HFFc6 (cell line): ENCODE data around the gene BCAS3. TPM values are rescaled to one million over a fixed set of nuclear protein-coding genes. Genes with fewer than 3 reads are reported as not detected.
"Not testable (repeated sequence)": the region's sequence is repeated elsewhere in the genome, so short reads cannot be mapped to it uniquely, and the experiment has no call there.

ENCODE experiments used
- DNase-seq: peaks from one replicate; pipeline ENCODE4 v3.0.0-alpha.2; 2018
- H3K27ac Mint-ChIP-seq: 2 replicates; pipeline ENCODE4 v1.8.0; 2020; ENCODE audit warnings: mild to moderate bottlenecking, mixed read lengths
- H3K27me3 Mint-ChIP-seq: 2 replicates; pipeline ENCODE4 v1.8.0; 2021; ENCODE audit warnings: mild to moderate bottlenecking, moderate library complexity, mixed read lengths; ENCODE audit not compliant: insufficient read depth
- H3K36me3 Mint-ChIP-seq: 2 replicates; pipeline ENCODE4 v1.8.0; 2021; ENCODE audit warnings: low read depth, mixed read lengths
- H3K4me1 Mint-ChIP-seq: 2 replicates; pipeline ENCODE4 v1.8.0; 2020; ENCODE audit warnings: low read depth, mixed read lengths
- H3K4me3 Mint-ChIP-seq: 2 replicates; pipeline ENCODE4 v1.8.0; 2020; ENCODE audit warnings: mild to moderate bottlenecking, moderate library complexity, mixed read lengths
- H3K9me3 Mint-ChIP-seq: 2 replicates; pipeline ENCODE4 v1.8.0; 2020; ENCODE audit warnings: mild to moderate bottlenecking, mixed read lengths
- total RNA-seq, 6 experiments: library from RNA; stranded (reverse); fragmentation: NEBNext Ultra II Directional; extraction: Animal tissue kit (Norgen Biotek cat#: 25700); gene quantifications; 2 replicates in 1 of 6; 3 replicates in 5 of 6; pipeline ENCODE4 v1.2.3, GENCODE V29; 2021
- TF ChIP-seq, protein P1 (sequence below): fragments of 200-600 bp; sonication (generic); IDR thresholded peaks from 2 replicates; pipeline ENCODE4 v1.5.0; 2021; ENCODE audit warnings: antibody characterized with exemption, mild to moderate bottlenecking

BCAS3 gene
- total RNA-seq, 6 experiments from 2014 or later, result 9.8 to 13.8 (median 12.0) TPM

DNA sequence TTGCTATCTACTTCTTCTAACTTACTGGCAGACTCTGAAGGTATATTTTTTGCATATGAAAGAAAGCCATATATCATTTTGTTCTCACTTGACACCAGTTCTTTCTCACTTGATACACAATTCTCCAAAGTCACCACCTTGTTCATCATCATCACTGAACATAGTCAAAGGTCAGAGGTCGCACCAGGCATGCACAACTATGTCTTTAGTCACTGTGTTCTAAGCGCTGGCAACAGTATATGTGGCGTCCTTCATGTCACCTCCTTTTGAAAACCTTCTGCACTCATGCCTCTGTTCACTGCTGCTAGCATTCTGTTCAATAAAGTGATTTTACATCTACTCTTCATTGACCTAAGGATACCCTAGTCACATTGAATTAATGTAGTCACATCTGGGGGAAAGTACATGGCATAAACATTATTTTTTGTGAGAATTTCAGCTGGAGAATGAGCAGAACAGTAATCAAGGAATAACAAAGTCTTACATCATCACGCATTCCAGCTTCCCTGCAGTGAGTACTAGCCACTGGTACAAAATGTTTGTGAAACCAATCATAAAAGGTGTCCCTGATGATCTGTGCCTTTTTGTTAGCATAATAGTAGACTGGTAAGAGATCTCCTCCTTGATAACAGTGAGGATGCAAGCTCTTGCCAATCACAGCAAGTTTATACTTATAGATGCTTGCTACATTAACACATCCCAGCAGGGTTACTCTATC, 754.1 kb downstream of the BCAS3 start:
- H3K27ac Mint-ChIP-seq, result no peak overlapping the region
- TF ChIP-seq, protein P1, sequence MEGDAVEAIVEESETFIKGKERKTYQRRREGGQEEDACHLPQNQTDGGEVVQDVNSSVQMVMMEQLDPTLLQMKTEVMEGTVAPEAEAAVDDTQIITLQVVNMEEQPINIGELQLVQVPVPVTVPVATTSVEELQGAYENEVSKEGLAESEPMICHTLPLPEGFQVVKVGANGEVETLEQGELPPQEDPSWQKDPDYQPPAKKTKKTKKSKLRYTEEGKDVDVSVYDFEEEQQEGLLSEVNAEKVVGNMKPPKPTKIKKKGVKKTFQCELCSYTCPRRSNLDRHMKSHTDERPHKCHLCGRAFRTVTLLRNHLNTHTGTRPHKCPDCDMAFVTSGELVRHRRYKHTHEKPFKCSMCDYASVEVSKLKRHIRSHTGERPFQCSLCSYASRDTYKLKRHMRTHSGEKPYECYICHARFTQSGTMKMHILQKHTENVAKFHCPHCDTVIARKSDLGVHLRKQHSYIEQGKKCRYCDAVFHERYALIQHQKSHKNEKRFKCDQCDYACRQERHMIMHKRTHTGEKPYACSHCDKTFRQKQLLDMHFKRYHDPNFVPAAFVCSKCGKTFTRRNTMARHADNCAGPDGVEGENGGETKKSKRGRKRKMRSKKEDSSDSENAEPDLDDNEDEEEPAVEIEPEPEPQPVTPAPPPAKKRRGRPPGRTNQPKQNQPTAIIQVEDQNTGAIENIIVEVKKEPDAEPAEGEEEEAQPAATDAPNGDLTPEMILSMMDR, result no peak
- H3K4me1 Mint-ChIP-seq, result peaks cover 25% of the 10 kb centered on the region
- no peak overlapping the region for H3K4me3 Mint-ChIP-seq
- peaks cover 8% of the 10 kb centered on the region for H3K36me3 Mint-ChIP-seq
- DNase-seq, result peak; percentile 72
- peaks cover 8% of the 10 kb centered on the region for H3K27me3 Mint-ChIP-seq
- H3K9me3 Mint-ChIP-seq, result peaks cover 16% of the 10 kb centered on the region

DNA sequence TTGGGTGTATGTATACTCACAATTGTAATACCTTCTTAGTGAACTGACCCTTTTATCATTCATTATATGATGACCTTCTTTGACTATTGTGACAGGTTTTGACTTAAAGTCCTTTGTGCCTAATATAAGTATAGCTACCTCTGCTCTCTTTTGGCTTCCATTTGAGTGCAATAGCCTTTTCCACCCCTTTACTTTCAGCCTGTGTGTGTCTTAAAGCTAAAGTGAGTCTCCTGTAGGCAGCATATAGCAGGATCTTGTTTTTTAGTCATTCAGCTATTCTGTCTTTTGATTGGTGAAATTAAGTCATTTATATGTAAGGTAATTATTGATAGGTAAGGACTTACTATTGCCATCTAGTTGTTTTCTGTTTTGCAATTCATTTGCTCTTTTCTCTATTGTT, 758.6 kb downstream of the BCAS3 start:
- H3K27me3 Mint-ChIP-seq, result peaks cover 24% of the 10 kb centered on the region
- H3K4me1 Mint-ChIP-seq, result peaks cover 10% of the 10 kb centered on the region
- DNase-seq, result no peak
- TF ChIP-seq, protein P1, result no peak
- H3K4me3 Mint-ChIP-seq, result no peak overlapping the region
- H3K27ac Mint-ChIP-seq, result no peak overlapping the region
- peaks cover 17% of the 10 kb centered on the region for H3K36me3 Mint-ChIP-seq
- H3K9me3 Mint-ChIP-seq, result peaks cover 26% of the 10 kb centered on the region

DNA sequence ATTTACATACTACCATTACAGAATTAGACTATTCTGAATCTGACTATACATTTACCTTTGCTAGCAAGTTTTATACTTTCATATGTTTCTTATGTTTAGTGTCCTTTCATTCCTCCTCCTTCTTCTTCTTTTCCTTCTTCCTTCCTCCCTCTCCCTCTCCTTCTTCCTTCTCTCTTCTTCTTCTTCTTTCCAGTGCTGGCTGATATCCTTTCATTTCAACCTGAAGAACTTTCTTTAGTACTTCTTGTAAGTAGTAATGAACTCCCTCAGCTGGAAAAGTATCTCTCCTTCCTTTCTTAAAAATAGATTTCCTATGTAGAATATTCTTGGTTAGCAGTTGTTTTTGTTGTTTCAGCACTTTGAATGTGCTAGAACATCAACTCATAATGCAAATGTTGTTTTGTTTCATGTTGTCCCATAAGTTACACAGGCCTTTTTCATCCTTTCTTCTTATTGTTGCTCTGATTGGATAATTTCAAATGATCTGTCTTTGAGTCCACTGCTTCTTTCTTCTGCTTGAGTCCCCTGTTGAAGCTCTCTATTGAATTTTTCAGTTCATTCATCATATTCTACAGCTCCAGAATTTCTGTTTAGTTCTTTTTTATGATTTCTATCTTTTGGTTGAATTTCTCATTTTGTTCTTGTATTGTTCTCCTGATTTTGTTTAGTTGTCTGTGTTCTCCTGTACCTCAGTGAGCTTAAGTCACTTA, 759.5 kb downstream of the BCAS3 start:
- TF ChIP-seq, protein P1, result no peak
- peaks cover 25% of the 10 kb centered on the region for H3K27me3 Mint-ChIP-seq
- peaks cover 21% of the 10 kb centered on the region for H3K36me3 Mint-ChIP-seq
- H3K27ac Mint-ChIP-seq, result no peak overlapping the region
- DNase-seq, result no peak
- H3K4me3 Mint-ChIP-seq, result no peak overlapping the region
- peaks cover 1% of the 10 kb centered on the region for H3K4me1 Mint-ChIP-seq
- H3K9me3 Mint-ChIP-seq, result peaks cover 26% of the 10 kb centered on the region

DNA sequence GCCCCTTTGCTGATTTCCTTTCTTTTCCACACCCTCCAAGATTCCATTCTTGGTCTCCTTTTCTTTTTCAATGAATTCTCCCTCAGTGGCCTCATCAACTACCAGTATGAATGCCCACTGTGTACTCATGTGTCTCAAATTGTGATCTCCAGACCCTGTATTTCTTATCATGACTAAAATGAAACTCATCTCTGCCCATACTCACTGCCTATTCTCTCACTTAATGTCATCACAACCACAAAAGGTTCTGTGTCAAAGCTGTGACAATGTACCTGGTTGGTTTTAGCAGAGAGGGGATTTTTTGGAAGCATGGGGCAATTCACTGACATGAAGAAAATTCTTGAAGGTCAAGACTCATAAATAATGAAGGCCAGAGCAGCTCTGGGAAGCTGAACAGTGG, 763.0 kb downstream of the BCAS3 start:
- Mint-ChIP-seq H3K4me1 (peaks cover 10% of the 10 kb centered on the region), H3K36me3 (peaks cover 12% of the 10 kb centered on the region), H3K27me3 (peaks cover 18% of the 10 kb centered on the region), H3K4me3 (no peak overlapping the region), H3K27ac (no peak overlapping the region), H3K9me3 (peaks cover 10% of the 10 kb centered on the region)
- TF ChIP-seq, protein P1, result no peak
- no peak for DNase-seq

DNA sequence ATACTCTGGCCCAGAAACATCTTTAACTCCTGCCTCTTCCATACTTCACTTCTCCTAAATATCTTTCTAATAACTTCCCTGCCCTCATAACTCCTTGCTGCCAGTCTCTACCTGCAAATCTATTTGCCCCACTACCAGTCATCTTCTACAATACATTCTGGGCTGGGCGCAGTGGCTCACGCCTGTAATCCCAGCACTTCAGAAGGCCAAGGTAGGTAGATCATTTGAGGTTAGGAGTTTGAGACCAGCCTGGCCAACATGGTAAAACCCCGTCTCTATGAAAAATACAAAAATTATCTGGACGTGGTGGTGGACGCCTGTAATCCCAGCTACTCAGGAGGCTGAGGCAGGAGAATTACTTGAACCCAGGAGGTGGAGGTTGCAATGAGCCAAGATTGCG, 763.9 kb downstream of the BCAS3 start:
- Mint-ChIP-seq H3K27me3 (peaks cover 20% of the 10 kb centered on the region), H3K36me3 (peaks cover 12% of the 10 kb centered on the region), H3K4me1 (peaks cover 10% of the 10 kb centered on the region)
- not testable (repeated sequence) for DNase-seq, H3K4me3 Mint-ChIP-seq, H3K27ac Mint-ChIP-seq, H3K9me3 Mint-ChIP-seq

DNA sequence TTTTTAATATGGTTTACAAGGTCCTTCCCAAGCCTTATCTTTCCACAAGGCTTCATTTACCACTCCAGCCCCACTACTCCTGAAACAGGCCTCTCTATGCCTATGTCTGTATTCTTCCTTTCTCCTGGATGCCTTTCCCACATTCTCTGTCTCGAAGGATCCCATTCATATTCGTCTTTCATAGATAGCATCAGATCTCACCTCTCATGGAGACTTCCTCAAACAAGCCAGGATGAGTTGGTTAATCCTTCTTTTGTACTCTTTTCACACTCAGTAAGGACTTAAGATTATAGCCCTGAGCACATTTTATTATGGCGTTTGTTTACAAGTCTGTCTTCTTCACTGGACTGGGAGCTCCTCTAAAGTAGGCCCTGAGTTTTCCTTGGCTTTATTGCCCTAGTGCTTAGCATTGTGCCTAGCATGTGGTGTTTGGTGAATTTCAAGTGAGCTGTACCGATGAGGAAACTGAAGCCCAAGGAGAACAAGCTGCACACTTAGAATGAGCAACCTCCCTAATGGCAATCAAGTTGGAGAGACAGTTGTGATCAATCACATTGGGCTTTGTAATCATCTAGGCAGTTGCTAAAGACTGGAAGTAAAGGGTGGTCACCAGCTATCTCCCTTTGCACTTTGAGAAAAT, 764.6 kb downstream of the BCAS3 start:
- TF ChIP-seq, protein P1, result no peak
- no peak for DNase-seq
- peaks cover 9% of the 10 kb centered on the region for H3K36me3 Mint-ChIP-seq
- peaks cover 10% of the 10 kb centered on the region for H3K4me1 Mint-ChIP-seq
- H3K4me3 Mint-ChIP-seq, result no peak overlapping the region
- H3K27ac Mint-ChIP-seq, result no peak overlapping the region
- H3K9me3 Mint-ChIP-seq, result peaks cover 4% of the 10 kb centered on the region
- H3K27me3 Mint-ChIP-seq, result peaks cover 24% of the 10 kb centered on the region
